Measurements from ENCODE around the gene B4GALT6.

GRCh38 chr18:31731628-31732027 lies 47.2 kb upstream of the B4GALT6 start:
- TF ChIP-seq CTCF (conservative IDR thresholded peaks at IDR 0.05; ENCODE audit: low read depth, low read length) (no peak), ELK1 (IDR thresholded peaks at IDR 0.05; ENCODE audit: borderline replicate concordance, low read depth, low read length) (no peak), POLR2A (IDR thresholded peaks at IDR 0.05; ENCODE audit: low read depth, low read length) (no peak), RCOR1 (IDR thresholded peaks at IDR 0.05; ENCODE audit: insufficient replicate concordance, low read length) (no peak), MAZ (IDR thresholded peaks at IDR 0.05; ENCODE audit: borderline replicate concordance, low read depth, low read length) (no peak), FOS (IDR thresholded peaks at IDR 0.05; ENCODE audit: low read depth, low read length) (no peak), CHD1 (IDR thresholded peaks at IDR 0.05; ENCODE audit: low read depth, low read length) (no peak), MAFK (IDR thresholded peaks at IDR 0.05; ENCODE audit: low read depth, low read length) (no peak), SMC3 (IDR thresholded peaks at IDR 0.05; ENCODE audit: low read depth, low read length) (no peak), USF2 (IDR thresholded peaks at IDR 0.05; ENCODE audit: low read depth, low read length) (no peak)
